Spinal cord (tissue), 10 donors: ENCODE data around the gene MYO18B. TPM values are rescaled to one million over a fixed set of nuclear protein-coding genes. Genes with fewer than 3 reads are reported as not detected.

Source experiments
- DNase-seq, 6 donors: peaks; one replicate each; pipeline versions ENCODE4 v3.0.0 to v3.0.0-alpha.2; 2013 to 2015; ENCODE audit warnings: low spot score in 6 of 6, low read depth in 4 of 6
- H3K27ac ChIP-seq: one replicate; pipeline ENCODE4 v1.5.1; 2013; ENCODE audit warnings: low read depth, low read length, control low read depth
- H3K27me3 ChIP-seq: one replicate; pipeline ENCODE4 v1.6.1; 2013; ENCODE audit warnings: low read length; ENCODE audit not compliant: control insufficient read depth, insufficient read depth
- H3K36me3 ChIP-seq: one replicate; pipeline ENCODE4 v1.6.1; 2013; ENCODE audit warnings: low read length; ENCODE audit not compliant: control insufficient read depth, insufficient read depth
- H3K4me1 ChIP-seq: one replicate; pipeline ENCODE4 v1.6.1; 2013; ENCODE audit warnings: low read length; ENCODE audit not compliant: control insufficient read depth, insufficient read depth
- H3K4me3 ChIP-seq: one replicate; pipeline ENCODE4 v1.5.1; 2013; ENCODE audit warnings: low read depth, low read length, control low read depth
- H3K9me3 ChIP-seq: one replicate; pipeline ENCODE4 v1.6.1; 2013; ENCODE audit warnings: low read length; ENCODE audit not compliant: control insufficient read depth, insufficient read depth
- WGBS: methylation state at CpG from one replicate; pipeline ENCODE4 v1.1.5; 2013; ENCODE audit warnings: missing lambda C conversion rate; ENCODE audit not compliant: insufficient coverage; 5-methylcytosine and 5-hydroxymethylcytosine counted together
- polyA plus RNA-seq, 2 donors: library from polyadenylated mRNA; unstranded; fragments of 120-200 nt; gene quantifications; one replicate each; pipeline ENCODE4 v1.2.1, GENCODE V29; 2013; ENCODE audit not compliant: insufficient read length in 2 of 2
- total RNA-seq, 2 donors: library from RNA; depleted of rRNA in 1 of 2; stranded (reverse); fragments of 120-200 nt in 1 of 2; fragments of >200 nt in 1 of 2; gene quantifications; one replicate each; pipeline versions ENCODE4 v1.2.3 to v1.2.4, GENCODE V29; 2013 to 2014
- donor health status: healthy.

The MYO18B gene
- total and polyA plus RNA-seq, 4 donors = 0.33 to 0.99 (median 0.74) TPM

DNA sequence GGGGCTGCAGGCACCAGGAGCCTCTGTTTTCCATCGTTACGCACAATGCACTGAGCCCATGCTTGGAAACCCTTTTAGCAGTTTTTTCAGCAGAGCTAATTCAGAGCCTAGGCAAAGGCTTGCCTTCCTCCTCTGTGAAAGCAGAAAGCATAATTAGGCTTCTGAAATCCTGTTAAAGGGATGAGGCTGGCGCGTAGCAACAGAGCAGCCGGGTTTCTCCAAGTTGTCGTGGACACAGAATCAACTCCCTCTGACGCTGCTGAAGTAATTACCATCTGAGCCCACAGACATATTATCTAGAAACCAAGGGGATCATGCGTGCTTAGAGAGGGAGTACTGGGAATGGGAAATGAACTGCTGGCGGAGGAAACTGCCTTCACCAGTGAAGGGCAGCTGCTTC, 85.4 kb downstream of the MYO18B start:
- DNase-seq = peak in 5 of 6 donors; percentile 45 to 96 (median 68)
- Histone ChIP-seq H3K4me1 (peaks cover 18% of the 10 kb centered on the region), H3K9me3 (no peaks in the 10 kb centered on the region), H3K4me3 (no peak overlapping the region), H3K36me3 (no peaks in the 10 kb centered on the region), H3K27me3 (no peaks in the 10 kb centered on the region), H3K27ac (no peak overlapping the region)
- 18% methylated on average over 2 of the region's 9 CpGs for WGBS

- no peaks in the 10 kb centered on the region for H3K9me3 ChIP-seq
- no peak overlapping the region for H3K4me3 ChIP-seq
- no peak for DNase-seq
- no peaks in the 10 kb centered on the region for H3K36me3 ChIP-seq
- H3K27me3 ChIP-seq = no peaks in the 10 kb centered on the region
- no peak overlapping the region for H3K27ac ChIP-seq
- H3K4me1 ChIP-seq = peaks cover 18% of the 10 kb centered on the region
Observed at GRCh38 chr22:25828422-25828821, 86.4 kb downstream of the MYO18B start.

DNA sequence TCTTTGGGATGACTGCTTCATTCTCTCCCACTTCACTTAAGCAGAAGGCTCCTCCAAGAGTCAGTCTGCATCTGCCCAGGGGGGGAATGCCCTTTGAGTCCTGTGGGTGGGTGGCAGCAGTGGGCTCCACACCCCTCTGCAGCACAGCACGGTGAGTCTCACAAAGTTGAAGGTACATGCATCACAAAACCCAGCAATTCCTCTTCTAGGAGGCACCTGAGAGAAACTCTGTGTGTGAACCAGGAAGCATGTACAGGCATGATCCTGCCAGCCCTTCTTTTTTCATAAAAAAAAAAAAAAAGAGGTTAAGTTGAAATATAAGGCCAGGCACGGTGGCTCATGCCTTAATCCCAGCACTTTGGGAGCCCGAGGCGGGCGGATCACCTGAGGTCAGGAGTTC, 87.2 kb downstream of the MYO18B start:
- no peak overlapping the region for H3K4me3 ChIP-seq
- H3K4me1 ChIP-seq = peaks cover 18% of the 10 kb centered on the region
- no peak overlapping the region for H3K27ac ChIP-seq
- WGBS = 100% methylated on average over 1 of the region's 5 CpGs
- no peaks in the 10 kb centered on the region for H3K27me3 ChIP-seq
- no peaks in the 10 kb centered on the region for H3K9me3 ChIP-seq
- no peaks in the 10 kb centered on the region for H3K36me3 ChIP-seq
- DNase-seq = no peak

DNA sequence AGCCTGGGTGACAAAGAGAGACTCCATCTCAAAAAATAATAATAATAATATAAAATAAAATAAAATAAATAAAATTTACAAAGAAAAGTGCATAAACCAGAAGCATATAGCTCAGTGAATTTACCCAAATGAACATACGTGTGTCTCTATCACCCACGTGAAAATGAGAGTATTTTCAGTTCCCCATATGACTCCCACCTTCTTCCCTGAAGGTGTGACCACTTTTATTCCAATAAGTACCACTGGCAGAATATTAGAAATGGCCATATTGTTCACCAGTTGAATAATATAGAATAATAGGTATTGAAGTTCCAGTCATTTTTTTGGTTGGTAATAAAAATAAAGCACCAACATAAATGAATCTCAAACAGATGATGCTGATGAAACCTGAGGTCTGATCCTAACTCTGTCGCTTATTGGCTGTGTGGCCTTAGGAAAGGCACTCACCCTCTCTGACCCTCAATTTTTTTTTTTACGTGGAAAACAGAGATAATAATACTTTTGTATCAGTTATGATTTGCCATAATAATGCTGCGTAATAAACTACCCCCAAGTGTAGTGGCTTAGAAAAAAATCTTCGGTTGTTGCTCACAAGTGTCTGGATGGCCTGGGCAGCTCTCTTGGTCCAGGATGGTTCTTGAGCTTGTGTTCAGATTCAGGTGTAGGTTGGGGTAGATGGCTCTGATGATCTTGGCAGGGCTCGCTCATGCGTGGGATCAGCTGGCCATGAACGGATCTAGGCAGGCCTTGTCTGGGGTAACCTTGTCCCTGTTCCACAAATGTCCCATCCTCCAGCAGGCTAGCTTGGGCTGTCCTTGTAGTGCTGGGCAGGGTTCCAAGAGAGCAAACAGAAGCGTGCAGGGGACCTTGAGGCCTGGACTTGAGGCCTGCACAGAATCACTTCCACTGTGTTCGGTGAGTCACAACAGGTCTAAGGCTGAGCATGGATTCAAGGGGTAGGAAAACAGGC, 88.1 kb downstream of the MYO18B start:
- Histone ChIP-seq H3K4me1 (peaks cover 14% of the 10 kb centered on the region), H3K9me3 (no peaks in the 10 kb centered on the region), H3K27me3 (no peaks in the 10 kb centered on the region), H3K36me3 (no peaks in the 10 kb centered on the region), H3K4me3 (no peak overlapping the region), H3K27ac (no peak overlapping the region)
- 80% methylated on average over 6 of the region's 11 CpGs for WGBS
- no peak for DNase-seq

GRCh38 chr22:25833091-25833490, 91.1 kb downstream of the MYO18B start:
- Histone ChIP-seq H3K27me3 (no peaks in the 10 kb centered on the region), H3K27ac (no peak overlapping the region), H3K4me1 (no peaks in the 10 kb centered on the region), H3K9me3 (no peaks in the 10 kb centered on the region), H3K4me3 (no peak overlapping the region), H3K36me3 (no peaks in the 10 kb centered on the region)
- DNase-seq = no peak
- 94% methylated on average over 5 of the region's 5 CpGs for WGBS

DNA sequence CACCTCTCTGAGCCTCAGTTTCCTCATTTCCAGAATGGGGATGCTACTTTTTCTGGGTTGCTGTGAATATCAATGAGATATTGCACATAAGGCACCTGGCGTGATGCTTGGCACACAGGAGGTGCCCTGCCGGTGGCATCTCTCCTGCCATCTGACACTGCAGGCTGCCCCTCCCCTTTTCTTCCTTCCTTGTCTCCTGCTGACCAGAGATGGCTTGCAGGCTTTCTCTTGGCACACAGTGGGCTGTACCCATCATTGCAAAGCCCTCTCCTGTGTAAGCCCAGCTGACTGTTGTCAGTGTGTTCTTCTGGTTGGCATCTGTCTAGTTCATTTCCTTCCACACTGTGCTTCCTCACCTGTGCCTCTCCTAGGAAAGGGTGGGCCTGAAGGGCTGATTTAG, 91.7 kb downstream of the MYO18B start:
- Histone ChIP-seq H3K4me1 (no peaks in the 10 kb centered on the region), H3K27ac (no peak overlapping the region), H3K9me3 (no peaks in the 10 kb centered on the region), H3K27me3 (no peaks in the 10 kb centered on the region), H3K36me3 (no peaks in the 10 kb centered on the region), H3K4me3 (no peak overlapping the region)
- 79% methylated on average over 2 of the region's 2 CpGs for WGBS
- DNase-seq = no peak

- Histone ChIP-seq H3K4me1 (peaks cover 4% of the 10 kb centered on the region), H3K36me3 (no peaks in the 10 kb centered on the region), H3K4me3 (no peak overlapping the region), H3K27ac (no peak overlapping the region), H3K9me3 (no peaks in the 10 kb centered on the region), H3K27me3 (no peaks in the 10 kb centered on the region)
- DNase-seq = no peak
- WGBS = 83% methylated on average over 1 of the region's 4 CpGs
Observed at GRCh38 chr22:25834490-25834889, 92.5 kb downstream of the MYO18B start.

- no peak overlapping the region for H3K27ac ChIP-seq
- 86% methylated on average over 7 of the region's 7 CpGs for WGBS
- no peak overlapping the region for H3K4me3 ChIP-seq
- no peak for DNase-seq
- H3K9me3 ChIP-seq = no peaks in the 10 kb centered on the region
- H3K27me3 ChIP-seq = no peaks in the 10 kb centered on the region
- H3K4me1 ChIP-seq = peaks cover 5% of the 10 kb centered on the region
- no peaks in the 10 kb centered on the region for H3K36me3 ChIP-seq
Observed at GRCh38 chr22:25835348-25835747, 93.4 kb downstream of the MYO18B start.

- H3K4me1 ChIP-seq = peaks cover 8% of the 10 kb centered on the region
- DNase-seq = no peak
- WGBS = 87% methylated on average over 6 of the region's 9 CpGs
Observed at GRCh38 chr22:25837288-25837900, 95.4 kb downstream of the MYO18B start.

More at GRCh38 chr22:25837288-25837900, 95.4 kb downstream of the MYO18B start:
- H3K4me3 ChIP-seq = no peak overlapping the region
- no peaks in the 10 kb centered on the region for H3K36me3 ChIP-seq
- H3K27ac ChIP-seq = no peak overlapping the region
- no peaks in the 10 kb centered on the region for H3K9me3 ChIP-seq
- H3K27me3 ChIP-seq = no peaks in the 10 kb centered on the region
